IPS-11a (cell line): ENCODE data around the gene PATL2.
"Not testable (repeated sequence)": the region's sequence is repeated elsewhere in the genome, so short reads cannot be mapped to it uniquely, and the experiment has no call there.

Experiments
- H3K4me3 ChIP-seq: one replicate; pipeline ENCODE4 v1.5.1; 2013; ENCODE audit warnings: low read depth, low read length, control low read depth

Gene PATL2

DNA sequence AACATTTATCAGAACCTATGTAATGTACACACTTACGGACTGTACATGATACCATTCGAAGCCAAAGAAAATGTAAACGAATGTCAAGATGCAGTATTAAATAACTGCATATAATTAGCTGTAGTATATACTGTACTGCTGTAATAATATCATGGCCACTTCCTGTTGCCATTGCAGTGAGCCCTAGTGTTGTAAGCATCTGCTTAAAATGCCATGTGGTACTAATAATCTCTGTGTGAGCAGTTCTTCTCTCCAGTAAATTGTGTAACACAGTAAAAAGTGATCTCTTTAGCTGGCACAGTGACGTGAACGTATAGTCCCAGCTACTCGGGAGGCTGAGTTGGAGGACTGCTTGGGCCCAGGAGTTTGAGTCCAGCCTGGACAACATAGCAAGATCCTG lies 56.3 kb downstream of the PATL2 start:
- H3K4me3 ChIP-seq = no peak overlapping the region

DNA sequence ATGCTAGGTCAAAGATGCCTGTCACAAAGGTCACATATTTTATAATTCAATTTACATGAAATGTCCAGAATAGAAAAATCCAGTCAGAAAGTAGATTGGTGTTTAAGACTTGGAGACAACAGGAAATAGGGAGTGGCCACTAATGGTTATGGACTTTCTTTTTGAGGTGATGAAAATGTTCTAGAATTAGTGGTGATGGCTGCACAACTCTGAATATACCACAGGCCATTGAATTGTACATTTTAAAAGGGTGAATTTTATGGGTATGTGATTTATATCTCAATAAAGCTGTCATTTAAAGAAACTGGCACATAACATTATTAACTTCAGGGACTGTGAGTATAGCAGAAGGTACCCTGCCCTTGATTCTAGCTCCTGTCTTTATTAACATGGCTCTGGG lies 63.5 kb downstream of the PATL2 start:
- H3K4me3 ChIP-seq = no peak overlapping the region

DNA sequence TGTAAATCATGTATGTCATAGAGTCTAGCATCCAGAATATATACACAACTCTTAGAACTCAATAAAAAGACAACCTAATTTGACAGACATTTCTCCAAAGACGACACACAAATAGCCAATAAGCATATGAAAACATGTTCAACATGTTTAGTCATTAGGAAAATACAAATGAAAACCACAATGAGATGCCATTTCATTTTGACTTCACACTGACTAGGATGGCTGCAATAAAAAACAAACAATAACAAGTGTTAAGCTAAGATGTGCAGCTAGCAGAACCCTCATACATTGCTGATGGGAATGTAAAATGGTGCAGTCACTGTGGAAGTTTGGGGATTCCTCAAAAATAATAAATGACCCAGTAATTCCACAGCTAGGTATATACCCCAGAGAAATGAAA lies 64.1 kb downstream of the PATL2 start:
- no peak overlapping the region for H3K4me3 ChIP-seq

DNA sequence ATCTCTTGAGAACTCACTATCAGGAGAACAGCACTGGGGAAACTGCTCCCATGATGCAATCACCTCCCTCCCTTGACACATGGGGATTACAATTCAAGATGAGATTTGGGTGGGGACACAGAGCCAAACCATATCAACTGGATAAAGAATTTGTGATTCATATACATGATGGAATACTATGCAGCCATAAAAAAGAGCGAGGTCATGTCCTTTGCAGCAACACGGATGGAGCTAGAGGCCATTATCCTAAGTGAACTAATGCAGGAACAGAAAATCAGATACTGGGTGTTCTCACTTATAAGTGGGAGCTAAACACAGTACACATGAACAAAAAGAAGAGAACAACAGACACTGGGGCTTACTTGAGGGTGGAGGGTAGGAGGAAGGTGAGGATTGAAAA lies 64.7 kb downstream of the PATL2 start:
- H3K4me3 ChIP-seq = no peak overlapping the region

DNA sequence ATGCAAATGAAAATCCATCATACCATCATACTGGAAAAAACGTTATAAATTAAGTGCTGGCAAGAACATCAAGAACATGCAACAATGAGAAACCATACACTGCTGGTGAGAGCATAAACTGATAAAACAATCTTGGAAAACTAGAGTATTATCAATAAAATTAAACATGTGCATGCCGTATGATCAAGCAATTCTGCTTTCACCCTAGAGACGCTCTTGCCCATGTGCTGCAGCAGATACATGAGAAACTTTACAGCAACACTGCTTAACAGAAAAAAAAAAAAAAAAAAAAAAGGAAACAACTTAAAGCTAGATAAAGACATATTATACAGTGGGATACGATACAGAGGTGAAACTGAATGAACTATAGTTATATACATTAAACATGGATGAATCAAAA lies 69.5 kb downstream of the PATL2 start:
- H3K4me3 ChIP-seq = no peak overlapping the region

DNA sequence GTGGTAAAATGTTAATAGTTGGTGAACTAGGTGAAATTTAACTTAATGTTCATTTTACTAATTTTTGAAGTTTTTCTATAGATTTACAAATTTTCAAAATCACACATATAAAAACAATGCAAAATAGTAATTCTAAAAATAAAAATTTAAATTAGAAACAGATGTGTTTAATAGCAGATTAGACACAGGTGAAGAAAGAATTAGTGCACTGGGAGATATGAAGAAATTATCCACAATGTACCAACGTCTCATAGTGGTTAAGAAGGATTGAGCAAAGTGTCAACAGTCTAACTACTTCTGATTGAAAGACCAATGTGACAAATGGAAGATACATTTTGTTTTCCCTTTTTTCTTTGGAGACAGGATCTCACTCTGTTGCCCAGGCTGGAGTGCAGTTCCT lies 74.1 kb downstream of the PATL2 start:
- H3K4me3 ChIP-seq = no peak overlapping the region

DNA sequence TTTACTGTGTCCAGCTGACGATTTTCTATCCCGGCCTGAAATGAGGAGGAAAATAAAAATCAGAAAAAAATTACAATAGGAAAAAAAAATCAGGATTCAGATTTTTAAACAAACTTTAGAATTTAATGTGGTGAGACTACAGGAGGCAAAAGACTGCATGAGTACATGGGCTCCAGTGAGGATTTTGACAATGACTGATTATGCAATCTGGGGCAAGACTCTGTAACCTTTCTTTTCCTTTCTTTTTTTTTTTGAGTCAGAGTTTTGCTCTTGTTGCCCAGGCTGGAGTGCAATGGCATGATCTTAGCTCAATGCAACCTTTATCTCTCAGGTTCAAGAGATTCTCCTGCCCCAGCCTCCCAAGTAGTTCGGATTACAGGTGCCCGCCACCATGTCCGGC lies 77.5 kb downstream of the PATL2 start:
- H3K4me3 ChIP-seq = no peak overlapping the region

DNA sequence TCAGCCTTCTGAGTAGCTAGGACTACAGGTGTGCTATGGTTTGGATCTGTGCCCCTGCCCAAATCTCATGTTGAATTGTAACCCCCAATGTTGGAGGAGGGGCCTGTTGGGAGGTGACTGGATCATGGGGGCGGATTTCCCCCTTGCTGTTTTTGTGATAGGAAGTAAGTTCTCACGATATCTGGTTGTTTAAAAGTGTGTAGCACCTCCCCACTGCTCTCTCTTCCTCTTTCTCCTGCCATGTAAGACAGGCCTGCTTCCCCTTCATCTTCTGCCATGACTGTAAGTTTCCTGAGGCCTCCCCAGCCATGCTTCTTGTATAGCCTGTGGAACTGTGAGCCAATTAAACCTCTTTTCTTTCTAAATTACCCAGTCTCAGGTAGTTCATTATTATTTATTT lies 85.8 kb downstream of the PATL2 start:
- H3K4me3 ChIP-seq = not testable (repeated sequence)

DNA sequence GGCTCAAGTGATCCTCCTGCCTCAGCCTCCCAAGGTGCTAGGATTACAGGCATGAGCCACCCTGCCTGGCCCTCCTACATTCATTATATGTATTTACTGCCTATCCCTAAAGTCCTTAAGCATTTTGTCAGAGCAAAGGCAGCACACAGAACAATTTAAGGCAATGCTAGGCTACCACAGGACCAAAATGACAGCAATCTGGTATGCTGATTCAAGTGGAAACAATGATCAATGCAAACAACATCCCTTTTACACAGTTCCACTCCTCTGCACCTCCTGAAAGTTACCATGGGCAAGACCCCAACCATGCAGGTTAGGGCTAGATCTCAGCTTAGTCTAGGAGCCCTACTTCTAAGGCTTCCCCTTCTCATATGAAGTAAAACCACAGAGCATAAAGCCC lies 87.9 kb downstream of the PATL2 start:
- H3K4me3 ChIP-seq = no peak overlapping the region

DNA sequence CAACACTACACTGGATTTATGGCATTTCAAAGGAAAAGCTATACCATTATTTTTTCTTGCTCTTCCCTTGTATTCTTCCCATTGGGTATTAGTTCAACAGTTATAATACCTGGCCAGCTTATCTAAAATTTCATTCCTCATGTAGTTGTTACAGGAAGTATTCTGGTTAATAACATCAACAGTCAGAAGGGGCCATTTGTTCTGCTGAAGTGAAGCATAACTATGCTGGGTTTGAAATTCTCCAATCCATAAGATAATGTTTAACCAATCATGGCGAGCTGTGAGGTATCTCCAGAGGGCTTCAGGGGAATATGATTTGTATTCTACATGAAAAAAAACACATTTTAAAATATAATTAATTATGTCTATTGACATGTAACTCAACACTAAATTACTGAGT lies 91.0 kb downstream of the PATL2 start:
- no peak overlapping the region for H3K4me3 ChIP-seq

DNA sequence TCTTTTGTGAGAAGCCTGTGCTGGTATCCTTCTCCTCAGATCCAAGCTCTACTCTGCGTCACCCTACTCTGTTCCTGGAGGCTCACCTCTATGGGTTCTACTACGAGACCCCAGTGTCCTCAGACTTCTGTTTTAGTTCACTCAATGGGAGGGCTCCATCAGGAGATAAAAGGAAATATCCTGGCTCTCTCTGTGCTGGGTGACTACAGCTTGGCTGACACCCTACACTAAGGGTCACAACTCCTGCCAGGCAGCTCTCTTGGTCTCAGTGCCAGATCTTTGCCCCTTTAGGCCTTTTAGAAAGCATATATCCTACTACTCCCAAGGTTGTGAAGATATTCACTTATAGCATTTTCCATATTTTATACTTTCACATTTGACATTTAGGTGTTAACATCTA lies 94.1 kb downstream of the PATL2 start:
- no peak overlapping the region for H3K4me3 ChIP-seq
